ENCODE results near the gene NINJ1.

The NINJ1 gene

DNA sequence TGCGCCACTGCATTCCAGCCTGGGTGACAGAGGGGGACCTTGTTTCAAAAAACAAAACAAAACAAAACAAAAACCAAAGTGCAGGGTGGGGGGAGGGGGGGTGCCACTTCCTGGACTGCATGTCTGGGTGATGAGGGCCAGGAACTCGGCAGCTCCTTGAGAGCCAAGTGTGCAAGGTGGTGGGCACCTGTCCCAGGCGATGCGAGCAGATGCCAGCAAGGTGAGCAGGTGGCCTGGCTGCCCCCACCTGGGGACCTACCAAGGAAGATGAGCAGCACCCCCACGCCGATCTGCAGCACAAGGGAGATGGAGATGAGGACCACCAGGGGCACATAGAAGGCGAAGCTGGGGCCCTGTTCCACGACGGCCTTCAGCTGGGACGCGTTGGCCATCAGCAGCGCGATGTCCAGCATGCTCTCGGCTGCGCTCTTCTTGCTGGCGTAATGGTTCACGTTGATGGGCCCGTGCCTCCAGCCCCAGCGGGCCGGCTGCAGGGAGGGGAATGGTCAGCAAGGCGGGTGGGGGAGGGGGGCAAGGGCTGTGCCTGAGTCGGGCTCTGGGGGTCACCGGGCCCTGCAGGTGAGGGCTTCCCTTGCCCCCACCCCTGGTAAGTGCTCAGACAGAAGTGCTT is 7.8 kb downstream of the NINJ1 start:
- no peaks in the 10 kb centered on the region for H3K36me3 ChIP-seq (ENCODE audit: insufficient read depth, low read length)
- H3K4me1 ChIP-seq (ENCODE audit: insufficient read depth, low read length) = peaks cover 9% of the 10 kb centered on the region
- no peak overlapping the region for H2AFZ ChIP-seq (ENCODE audit: low read depth, low read length)
- H3K4me3 ChIP-seq (ENCODE audit: low read length) = no peak overlapping the region
- no peaks in the 10 kb centered on the region for H3K27me3 ChIP-seq (ENCODE audit: insufficient read depth, low read length)
- H3K9me3 ChIP-seq (ENCODE audit: low read length) = no peaks in the 10 kb centered on the region

- no peak overlapping the region for H3K4me3 ChIP-seq (ENCODE audit: low read length)
- H3K9me3 ChIP-seq (ENCODE audit: low read length) = no peaks in the 10 kb centered on the region
- H3K4me1 ChIP-seq (ENCODE audit: insufficient read depth, low read length) = peaks cover 9% of the 10 kb centered on the region
- H3K27me3 ChIP-seq (ENCODE audit: insufficient read depth, low read length) = no peaks in the 10 kb centered on the region
- H3K36me3 ChIP-seq (ENCODE audit: insufficient read depth, low read length) = no peaks in the 10 kb centered on the region
- H2AFZ ChIP-seq (ENCODE audit: low read depth, low read length) = no peak overlapping the region
These were observed 8.6 kb downstream of the NINJ1 start for GRCh38 chr9:93125331-93125894.

DNA sequence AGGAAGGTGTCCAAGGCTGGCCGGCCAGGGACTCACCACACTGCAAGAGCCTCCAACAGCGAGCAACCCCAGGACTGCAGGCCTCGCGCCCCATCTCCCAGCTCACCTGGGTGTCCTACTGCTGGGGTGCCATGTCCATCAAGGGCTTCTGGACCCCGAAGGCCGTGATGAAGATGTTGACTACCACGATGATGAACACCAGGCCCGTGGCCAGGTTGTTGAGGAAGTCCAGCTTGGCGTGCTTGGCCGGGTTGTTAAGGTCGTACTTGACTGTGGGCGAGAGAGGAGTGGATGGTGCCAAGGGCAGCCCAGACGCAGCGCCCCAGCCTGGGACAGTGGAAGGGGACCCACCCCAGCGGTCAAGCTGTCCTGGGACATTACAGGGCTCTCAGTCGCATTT is 9.3 kb downstream of the NINJ1 start:
- no peak overlapping the region for H2AFZ ChIP-seq (ENCODE audit: low read depth, low read length)
- no peak overlapping the region for H3K4me3 ChIP-seq (ENCODE audit: low read length)
- H3K9me3 ChIP-seq (ENCODE audit: low read length) = no peaks in the 10 kb centered on the region
- H3K4me1 ChIP-seq (ENCODE audit: insufficient read depth, low read length) = peaks cover 9% of the 10 kb centered on the region
- H3K27me3 ChIP-seq (ENCODE audit: insufficient read depth, low read length) = no peaks in the 10 kb centered on the region
- no peaks in the 10 kb centered on the region for H3K36me3 ChIP-seq (ENCODE audit: insufficient read depth, low read length)

DNA sequence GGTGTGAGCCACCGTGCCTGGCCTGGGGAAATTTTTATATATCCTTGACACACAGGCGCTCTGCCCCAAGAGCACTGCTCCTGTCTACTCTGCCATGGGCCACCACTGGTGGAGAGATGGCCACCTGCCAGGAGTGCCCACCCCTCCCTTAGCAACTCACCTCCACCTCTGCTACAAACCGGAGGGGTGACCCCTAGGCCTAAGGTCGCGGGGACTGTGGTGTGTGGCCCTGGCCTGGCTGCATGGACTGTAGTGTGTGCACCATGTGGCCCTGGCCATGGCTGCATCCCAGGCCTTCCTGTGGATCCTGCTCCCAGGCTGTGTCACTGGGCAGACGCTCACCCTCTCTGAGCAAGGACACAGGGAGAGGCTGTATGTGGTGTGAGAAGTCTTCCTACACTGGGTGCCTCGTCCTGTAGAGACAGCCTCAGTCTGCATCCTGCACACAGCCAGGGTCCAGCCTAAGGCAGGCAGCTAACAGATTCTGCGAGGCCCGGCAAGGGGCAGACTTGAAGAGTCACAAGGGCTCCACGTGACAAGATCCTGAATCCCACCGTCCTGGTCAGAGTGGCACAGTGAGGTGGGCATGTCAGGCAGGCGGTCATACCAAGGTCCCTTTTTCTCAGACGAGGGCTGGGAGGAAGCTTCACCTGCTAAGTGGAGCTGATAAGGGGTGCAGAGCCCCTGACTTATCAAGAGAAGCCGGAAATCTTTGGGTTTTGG is 10.3 kb downstream of the NINJ1 start:
- Histone ChIP-seq H3K9me3 (ENCODE audit: low read length) (no peaks in the 10 kb centered on the region), H3K27me3 (ENCODE audit: insufficient read depth, low read length) (no peaks in the 10 kb centered on the region), H3K4me1 (ENCODE audit: insufficient read depth, low read length) (peaks cover 9% of the 10 kb centered on the region), H3K4me3 (ENCODE audit: low read length) (no peak overlapping the region), H2AFZ (ENCODE audit: low read depth, low read length) (no peak overlapping the region), H3K36me3 (ENCODE audit: insufficient read depth, low read length) (no peaks in the 10 kb centered on the region)

GRCh38 chr9:93122721-93123221 is 11.3 kb downstream of the NINJ1 start:
- H3K36me3 ChIP-seq (ENCODE audit: insufficient read depth, low read length) = no peaks in the 10 kb centered on the region
- no peak overlapping the region for H2AFZ ChIP-seq (ENCODE audit: low read depth, low read length)
- H3K27me3 ChIP-seq (ENCODE audit: insufficient read depth, low read length) = no peaks in the 10 kb centered on the region
- no peak overlapping the region for H3K4me3 ChIP-seq (ENCODE audit: low read length)
- peaks cover 9% of the 10 kb centered on the region for H3K4me1 ChIP-seq (ENCODE audit: insufficient read depth, low read length)
- H3K9me3 ChIP-seq (ENCODE audit: low read length) = no peaks in the 10 kb centered on the region

GRCh38 chr9:93121316-93122241 is 12.5 kb downstream of the NINJ1 start:
- H3K36me3 ChIP-seq (ENCODE audit: insufficient read depth, low read length) = no peaks in the 10 kb centered on the region
- no peaks in the 10 kb centered on the region for H3K27me3 ChIP-seq (ENCODE audit: insufficient read depth, low read length)
- H3K9me3 ChIP-seq (ENCODE audit: low read length) = no peaks in the 10 kb centered on the region
- H3K4me3 ChIP-seq (ENCODE audit: low read length) = no peak overlapping the region
- H2AFZ ChIP-seq (ENCODE audit: low read depth, low read length) = no peak overlapping the region
- peaks cover 2% of the 10 kb centered on the region for H3K4me1 ChIP-seq (ENCODE audit: insufficient read depth, low read length)

GRCh38 chr9:93120846-93121315 is 13.2 kb downstream of the NINJ1 start:
- Histone ChIP-seq H3K27me3 (ENCODE audit: insufficient read depth, low read length) (no peaks in the 10 kb centered on the region), H3K9me3 (ENCODE audit: low read length) (no peaks in the 10 kb centered on the region), H3K4me1 (ENCODE audit: insufficient read depth, low read length) (no peaks in the 10 kb centered on the region), H2AFZ (ENCODE audit: low read depth, low read length) (no peak overlapping the region), H3K36me3 (ENCODE audit: insufficient read depth, low read length) (no peaks in the 10 kb centered on the region), H3K4me3 (ENCODE audit: low read length) (no peak overlapping the region)

- no peaks in the 10 kb centered on the region for H3K36me3 ChIP-seq (ENCODE audit: insufficient read depth, low read length)
- H3K4me3 ChIP-seq (ENCODE audit: low read length) = no peak overlapping the region
- H3K9me3 ChIP-seq (ENCODE audit: low read length) = no peaks in the 10 kb centered on the region
- no peak overlapping the region for H2AFZ ChIP-seq (ENCODE audit: low read depth, low read length)
- no peaks in the 10 kb centered on the region for H3K4me1 ChIP-seq (ENCODE audit: insufficient read depth, low read length)
- no peaks in the 10 kb centered on the region for H3K27me3 ChIP-seq (ENCODE audit: insufficient read depth, low read length)
These were observed 13.9 kb downstream of the NINJ1 start for GRCh38 chr9:93119953-93120845.

- H2AFZ ChIP-seq (ENCODE audit: low read depth, low read length) = no peak overlapping the region
- H3K36me3 ChIP-seq (ENCODE audit: insufficient read depth, low read length) = no peaks in the 10 kb centered on the region
- H3K9me3 ChIP-seq (ENCODE audit: low read length) = no peaks in the 10 kb centered on the region
- H3K27me3 ChIP-seq (ENCODE audit: insufficient read depth, low read length) = no peaks in the 10 kb centered on the region
- H3K4me3 ChIP-seq (ENCODE audit: low read length) = no peak overlapping the region
- no peaks in the 10 kb centered on the region for H3K4me1 ChIP-seq (ENCODE audit: insufficient read depth, low read length)
These were observed 14.4 kb downstream of the NINJ1 start for GRCh38 chr9:93119703-93119952.

- Histone ChIP-seq H3K36me3 (ENCODE audit: insufficient read depth, low read length) (no peaks in the 10 kb centered on the region), H3K27me3 (ENCODE audit: insufficient read depth, low read length) (no peaks in the 10 kb centered on the region), H3K9me3 (ENCODE audit: low read length) (no peaks in the 10 kb centered on the region), H3K4me1 (ENCODE audit: insufficient read depth, low read length) (no peaks in the 10 kb centered on the region), H3K4me3 (ENCODE audit: low read length) (no peak overlapping the region), H2AFZ (ENCODE audit: low read depth, low read length) (no peak overlapping the region)
These were observed 15.0 kb downstream of the NINJ1 start for GRCh38 chr9:93118863-93119702.

GRCh38 chr9:93117924-93118862 is 15.9 kb downstream of the NINJ1 start:
- H3K36me3 ChIP-seq (ENCODE audit: insufficient read depth, low read length) = no peaks in the 10 kb centered on the region
- H3K9me3 ChIP-seq (ENCODE audit: low read length) = no peaks in the 10 kb centered on the region
- H3K4me1 ChIP-seq (ENCODE audit: insufficient read depth, low read length) = no peaks in the 10 kb centered on the region
- no peaks in the 10 kb centered on the region for H3K27me3 ChIP-seq (ENCODE audit: insufficient read depth, low read length)
- no peak overlapping the region for H3K4me3 ChIP-seq (ENCODE audit: low read length)
- no peak overlapping the region for H2AFZ ChIP-seq (ENCODE audit: low read depth, low read length)

All from neuron (in vitro differentiated cells).